GM18858 (cell line): ENCODE measurements around the gene AKAP1.
A peak's percentile ranks its signal among the peaks of the same experiment; 100 is the strongest.
"Not testable (repeated sequence)": the region's sequence is repeated elsewhere in the genome, so short reads cannot be mapped to it uniquely, and the experiment has no call there.

Experiments used
- ATAC-seq: cut with Tn5 transposase; IDR thresholded peaks from one replicate; pipeline ENCODE4 v1.9.1; 2021; ENCODE audit not compliant: unreplicated experiment

The AKAP1 gene

GRCh38 chr17:57073626-57074025 is 11.4 kb upstream of the AKAP1 start:
- no peak for ATAC-seq

GRCh38 chr17:57075193-57075592 is 9.9 kb upstream of the AKAP1 start:
- ATAC-seq = no peak

- ATAC-seq = no peak
Measured at GRCh38 chr17:57075785-57076184, 9.3 kb upstream of the AKAP1 start.

- no peak for ATAC-seq
Measured at GRCh38 chr17:57077000-57077399, 8.0 kb upstream of the AKAP1 start.

- ATAC-seq = no peak
Measured at GRCh38 chr17:57078274-57078673, 6.8 kb upstream of the AKAP1 start.

GRCh38 chr17:57080718-57081117 is 4.3 kb upstream of the AKAP1 start:
- no peak for ATAC-seq

- ATAC-seq = no peak
Measured at GRCh38 chr17:57082441-57082840, 2.6 kb upstream of the AKAP1 start.

- peak; percentile 3 for ATAC-seq
Measured at GRCh38 chr17:57084361-57084801, 665 bp upstream of the AKAP1 start.

- peak; percentile 6 for ATAC-seq
Measured at GRCh38 chr17:57085448-57086068, 512 bp downstream of the AKAP1 start.

- ATAC-seq = no peak
Measured at GRCh38 chr17:57086069-57086930, 1.3 kb downstream of the AKAP1 start.

- ATAC-seq = no peak
Measured at GRCh38 chr17:57088298-57088697, 3.3 kb downstream of the AKAP1 start.

GRCh38 chr17:57089391-57089790 is 4.3 kb downstream of the AKAP1 start:
- no peak for ATAC-seq

GRCh38 chr17:57090560-57091185 is 5.6 kb downstream of the AKAP1 start:
- no peak for ATAC-seq

- no peak for ATAC-seq
Measured at GRCh38 chr17:57091186-57091618, 6.2 kb downstream of the AKAP1 start.

- ATAC-seq = no peak
Measured at GRCh38 chr17:57092171-57092570, 7.1 kb downstream of the AKAP1 start.

- ATAC-seq = no peak
Measured at GRCh38 chr17:57092779-57093178, 7.7 kb downstream of the AKAP1 start.

- no peak for ATAC-seq
Measured at GRCh38 chr17:57096472-57097202, 11.6 kb downstream of the AKAP1 start.

- no peak for ATAC-seq
Measured at GRCh38 chr17:57097832-57098421, 12.9 kb downstream of the AKAP1 start.

GRCh38 chr17:57099165-57099564 is 14.1 kb downstream of the AKAP1 start:
- no peak for ATAC-seq

GRCh38 chr17:57102122-57102521 is 17.1 kb downstream of the AKAP1 start:
- ATAC-seq = no peak

GRCh38 chr17:57102660-57103059 is 17.6 kb downstream of the AKAP1 start:
- ATAC-seq = not testable (repeated sequence)
